GM18909 (cell line): ENCODE results near the gene FMO1.
"Not testable (repeated sequence)": the region's sequence is repeated elsewhere in the genome, so short reads cannot be mapped to it uniquely, and the experiment has no call there.

ENCODE experiments used
- ATAC-seq: cut with Tn5 transposase; IDR thresholded peaks from one replicate; pipeline ENCODE4 v1.9.1; 2021; ENCODE audit warnings: mild to moderate bottlenecking; ENCODE audit not compliant: unreplicated experiment, poor library complexity

The FMO1 gene

DNA sequence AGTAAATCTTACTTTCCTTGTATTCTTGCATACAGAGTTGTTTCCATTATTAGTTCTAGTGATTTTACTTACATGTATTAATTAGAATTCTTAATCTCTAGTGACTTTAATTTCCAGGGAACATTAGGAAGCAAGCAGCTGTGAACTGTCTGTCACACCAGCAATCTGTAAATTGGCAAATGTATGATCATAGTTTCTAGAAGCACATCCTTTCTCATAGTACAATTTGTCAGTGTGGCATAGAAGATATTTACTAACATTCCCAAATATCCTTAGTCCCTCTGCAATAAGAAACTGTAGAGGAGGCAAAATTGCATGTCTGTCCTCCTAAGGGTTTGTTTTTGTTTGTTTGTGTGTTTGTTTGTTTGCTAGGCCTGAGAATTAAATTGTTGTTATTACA is 17.0 kb upstream of the FMO1 start:
- ATAC-seq = no peak

DNA sequence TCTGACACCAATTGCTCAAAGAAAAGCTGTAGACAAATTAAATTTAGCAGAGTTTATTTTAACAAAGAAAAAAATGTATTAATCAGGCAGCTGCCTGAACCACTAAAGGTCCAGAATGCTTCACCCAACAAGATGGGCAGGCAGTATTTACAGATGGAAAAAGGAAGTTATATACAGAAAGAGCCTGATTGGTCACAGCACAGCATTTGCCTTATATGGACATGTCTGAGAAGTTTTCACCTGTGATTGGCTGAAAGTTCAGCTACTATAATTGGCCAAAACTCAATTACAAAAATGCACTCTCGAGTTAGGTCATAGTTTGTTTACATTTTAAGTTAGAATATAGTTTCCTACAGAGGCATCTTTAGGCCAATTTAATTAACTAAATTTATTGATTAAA is 15.1 kb upstream of the FMO1 start:
- ATAC-seq = no peak

DNA sequence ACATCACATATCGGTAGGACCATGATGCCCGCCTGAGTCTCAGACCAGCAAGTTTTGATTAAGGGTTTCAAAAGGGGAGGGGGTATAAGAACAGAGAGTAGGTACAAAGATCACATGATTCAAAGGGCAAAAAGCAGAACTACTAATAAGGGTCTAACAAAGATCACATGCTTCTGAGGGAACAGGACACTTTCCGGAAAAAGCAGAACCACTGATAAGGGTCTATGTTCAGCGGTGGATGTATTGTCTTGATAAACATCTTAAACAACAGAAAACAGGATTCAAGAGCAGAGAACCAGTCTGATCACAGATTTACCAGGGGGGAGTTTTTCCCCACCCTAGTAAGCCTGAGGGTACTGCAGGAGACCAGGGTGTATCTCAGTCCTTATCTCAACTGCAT is 12.1 kb upstream of the FMO1 start:
- ATAC-seq = not testable (repeated sequence)

DNA sequence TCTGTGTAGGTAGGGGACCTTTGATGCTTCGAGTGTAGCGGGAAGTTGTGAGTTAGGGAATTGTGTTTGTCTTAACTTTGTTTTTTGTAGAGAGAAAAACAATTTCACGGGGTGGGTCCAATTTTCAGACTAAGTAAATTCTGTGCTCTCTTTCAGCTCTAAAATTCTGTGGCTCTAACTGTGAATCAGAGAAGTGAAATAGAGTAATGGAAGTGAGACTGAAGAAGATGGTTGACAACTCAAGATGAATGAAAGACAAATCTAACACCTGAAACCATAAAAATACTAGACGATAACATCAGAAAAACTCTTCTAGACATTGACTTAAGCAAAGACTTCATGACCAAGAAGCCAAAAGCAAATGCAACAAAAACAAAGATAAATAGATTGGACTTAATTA is 4.4 kb upstream of the FMO1 start:
- ATAC-seq = no peak

DNA sequence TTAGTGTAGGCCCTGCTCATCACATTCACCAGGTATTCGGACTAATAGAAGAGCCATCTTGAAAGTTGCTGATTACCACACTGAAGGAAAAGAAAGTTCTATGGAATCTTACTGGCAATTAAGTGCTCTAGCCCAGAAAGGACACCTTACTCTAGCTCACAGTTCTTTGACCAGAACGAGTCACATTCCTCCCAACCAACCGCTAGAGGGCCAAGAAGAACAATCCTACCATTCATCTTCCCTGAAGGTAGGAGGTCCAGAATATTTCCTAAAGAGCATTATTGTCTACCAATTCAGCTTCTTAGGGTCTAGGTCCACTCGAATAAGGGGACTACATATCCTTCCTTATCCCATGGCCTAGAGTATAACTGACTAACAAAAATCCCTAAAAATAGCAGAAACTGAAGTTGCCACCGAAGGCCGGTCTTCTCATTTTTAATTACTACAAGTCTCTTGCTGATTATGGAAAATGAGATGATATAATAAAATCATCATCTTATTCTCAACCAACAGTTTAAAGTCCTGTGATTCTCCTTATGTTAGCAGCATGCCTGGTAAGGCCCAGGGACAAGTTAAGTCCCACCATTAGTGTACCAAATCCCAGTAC is 2.7 kb upstream of the FMO1 start:
- ATAC-seq = no peak

DNA sequence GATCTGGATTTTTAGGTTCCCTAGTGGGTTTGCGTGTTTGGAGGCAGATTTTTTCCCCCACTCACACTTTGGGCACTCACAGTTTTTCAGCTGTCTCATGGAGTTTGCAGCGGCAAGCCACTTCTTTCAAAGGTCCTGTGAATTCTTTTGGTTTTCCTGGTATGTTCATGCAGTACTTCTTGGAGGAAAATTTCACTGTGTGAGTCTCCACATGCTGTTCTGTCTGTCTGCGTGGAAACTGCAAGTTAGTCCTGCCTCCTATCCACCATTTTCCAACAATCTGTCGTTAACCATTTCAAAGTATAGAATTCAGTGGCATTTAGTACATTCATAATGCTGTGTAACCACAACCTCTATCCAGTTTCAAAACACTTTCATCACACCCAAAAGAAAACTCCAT is 793 bp upstream of the FMO1 start:
- ATAC-seq = no peak

DNA sequence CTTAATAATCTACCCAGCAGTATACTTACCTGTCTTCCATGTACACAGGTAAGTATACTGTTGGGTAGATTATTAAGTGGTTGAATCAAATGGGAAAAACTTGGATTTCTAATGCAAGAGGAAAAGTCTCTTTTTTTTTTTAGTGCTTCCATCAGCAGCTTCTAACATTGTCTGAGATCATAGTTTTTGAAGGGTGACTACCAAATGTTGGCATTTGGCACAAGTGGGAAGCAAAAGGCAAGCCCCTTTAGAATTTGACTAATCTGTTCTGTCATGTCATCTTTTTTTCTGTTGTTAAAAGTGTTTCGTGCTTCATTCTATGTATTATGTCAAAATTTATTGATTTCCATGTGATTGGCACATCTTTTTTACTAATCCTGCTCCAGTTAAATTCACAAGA is 547 bp downstream of the FMO1 start:
- no peak for ATAC-seq

DNA sequence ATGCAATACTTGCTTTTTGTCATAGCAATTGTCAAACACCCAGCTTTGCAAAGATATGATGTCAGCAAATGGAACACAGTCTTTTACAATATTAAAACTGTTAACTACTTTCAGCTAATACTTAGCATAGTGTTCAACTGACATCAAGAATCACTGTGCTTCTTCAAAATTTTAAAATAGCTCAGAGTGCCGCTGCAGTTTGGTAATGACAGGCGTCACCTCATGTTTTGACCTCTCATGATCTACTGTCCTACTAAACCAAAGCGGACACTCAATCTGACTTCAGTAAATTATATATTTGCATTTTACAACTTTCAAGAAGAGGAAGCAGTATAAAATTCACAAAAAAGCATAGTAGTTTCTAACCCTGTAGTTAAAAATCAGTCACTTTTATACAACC is 2.0 kb downstream of the FMO1 start:
- no peak for ATAC-seq

DNA sequence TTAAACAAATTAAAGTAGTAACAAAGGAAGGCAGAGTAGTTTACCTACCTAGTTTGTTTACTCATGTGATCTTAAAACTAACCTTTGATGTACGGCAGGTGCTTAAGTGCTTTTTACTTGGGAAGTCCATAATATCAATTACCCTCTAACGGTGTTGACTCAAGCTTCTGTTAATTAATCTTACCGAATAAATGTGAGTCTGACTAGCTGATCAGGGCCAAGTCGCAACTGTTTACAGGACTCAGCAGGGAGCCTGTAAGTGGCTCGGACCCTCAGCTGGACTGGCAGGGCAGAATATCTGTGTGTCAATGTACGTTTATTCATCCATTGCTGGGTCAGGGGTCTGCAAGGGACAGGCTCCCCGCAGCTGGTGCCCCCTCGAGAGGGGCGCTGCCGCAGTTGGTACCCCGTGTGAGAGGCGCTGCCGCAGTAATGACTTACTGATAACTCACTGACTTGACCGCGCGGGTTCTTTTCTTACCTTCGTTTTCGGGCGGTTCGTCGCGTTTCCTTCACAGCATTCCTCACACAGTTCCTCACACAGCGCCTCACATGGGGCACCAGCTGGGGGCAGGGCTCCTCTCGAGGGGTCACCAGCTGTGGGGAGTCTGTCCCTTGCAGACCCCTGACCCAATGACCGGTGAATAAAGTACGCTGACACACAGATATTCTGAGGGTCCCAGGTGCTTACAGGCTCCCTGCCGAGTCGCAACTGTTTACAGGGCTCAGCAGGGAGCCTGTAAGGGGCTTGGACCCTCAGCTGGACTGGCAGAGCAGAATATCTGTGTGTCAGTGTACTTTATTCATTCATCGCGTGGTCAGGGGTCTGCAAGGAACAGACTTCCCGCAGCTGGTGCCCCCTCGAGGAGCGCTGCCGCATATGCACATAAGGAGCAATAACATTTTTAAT is 3.0 kb downstream of the FMO1 start:
- peak; percentile 50 for ATAC-seq

DNA sequence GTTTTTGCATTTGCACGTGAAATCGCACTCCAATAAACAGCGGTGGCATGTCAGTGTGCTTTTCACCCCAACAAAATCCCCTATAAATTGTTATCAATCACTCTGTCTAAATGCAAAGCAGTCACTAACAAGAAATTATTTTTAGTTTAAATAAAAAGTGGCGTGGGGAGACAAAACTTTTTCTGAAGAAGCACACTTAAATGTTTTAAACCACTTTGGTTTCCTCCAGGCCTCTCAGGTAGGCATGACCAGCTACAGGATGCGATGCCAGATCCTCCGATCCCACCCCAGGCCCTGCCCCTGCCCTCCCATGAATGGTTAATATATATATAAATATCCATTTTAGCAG is 3.6 kb downstream of the FMO1 start:
- no peak for ATAC-seq

DNA sequence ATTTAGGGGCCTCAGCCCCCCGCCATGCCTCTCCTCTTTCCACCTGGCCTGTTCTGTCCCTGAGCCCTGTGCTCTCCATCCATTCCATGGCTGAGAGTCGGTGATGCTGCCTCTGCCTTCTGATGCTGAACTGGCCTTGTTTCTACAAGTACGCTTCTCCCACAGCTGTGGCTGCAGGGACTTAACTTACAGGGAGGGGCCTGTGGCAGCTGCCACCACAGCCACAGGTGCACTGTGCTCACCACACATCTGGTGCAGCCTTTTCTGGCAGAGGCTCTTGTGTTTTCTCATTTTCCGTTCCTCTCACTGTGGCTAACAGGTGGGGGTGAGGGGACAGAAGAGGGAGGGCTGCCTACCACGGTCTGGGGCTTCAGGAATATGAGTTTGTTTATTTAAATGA is 4.2 kb downstream of the FMO1 start:
- ATAC-seq = peak; percentile 96

DNA sequence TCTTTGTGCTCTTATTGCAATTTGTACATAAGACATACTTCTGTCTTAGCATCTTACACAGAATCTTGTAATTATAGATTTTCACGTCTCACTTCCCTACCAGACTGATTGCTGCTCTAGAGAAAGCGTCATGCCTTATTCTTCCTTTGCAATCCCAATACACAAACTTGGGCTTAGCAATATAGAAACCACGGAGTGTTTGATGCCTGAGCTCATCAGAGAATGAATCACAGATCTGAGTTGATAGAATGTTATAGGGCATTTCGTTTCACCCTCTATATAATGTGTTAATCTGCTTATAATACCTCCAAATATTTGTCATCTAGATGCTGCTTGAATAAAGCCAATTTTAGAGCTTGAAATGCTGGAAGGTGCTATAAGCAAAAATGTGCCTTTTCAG is 6.6 kb downstream of the FMO1 start:
- no peak for ATAC-seq

DNA sequence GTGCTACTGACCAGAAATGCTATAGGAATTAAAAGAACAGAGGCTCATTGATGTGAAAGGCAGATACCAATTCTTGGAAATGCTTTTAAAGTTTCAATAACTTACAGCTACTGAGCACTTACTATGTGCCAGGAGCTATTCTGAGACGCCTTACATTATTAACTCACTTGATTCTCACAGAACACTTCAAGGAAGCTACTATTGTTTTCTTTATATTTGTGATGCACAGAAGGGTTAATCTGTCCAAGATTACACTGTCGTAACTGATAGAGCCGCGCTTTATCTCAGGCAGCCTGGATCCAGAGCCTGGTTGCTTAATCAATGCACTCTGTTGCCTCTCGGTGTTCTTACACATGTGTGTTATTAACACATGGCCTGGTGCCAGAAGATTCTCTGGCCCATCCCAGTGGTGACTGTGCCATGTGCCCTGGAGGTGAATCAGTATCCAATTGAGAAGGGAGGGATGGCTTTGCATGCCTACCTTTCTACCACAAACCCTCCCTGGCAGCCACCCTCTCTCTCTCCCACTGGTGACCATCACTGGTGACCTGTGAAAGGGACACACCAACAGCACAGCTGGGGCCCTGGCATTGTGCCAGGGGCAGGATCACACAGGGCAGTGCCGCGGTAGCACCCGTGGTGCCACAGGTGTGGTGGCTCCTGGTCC is 8.8 kb downstream of the FMO1 start:
- ATAC-seq = no peak

DNA sequence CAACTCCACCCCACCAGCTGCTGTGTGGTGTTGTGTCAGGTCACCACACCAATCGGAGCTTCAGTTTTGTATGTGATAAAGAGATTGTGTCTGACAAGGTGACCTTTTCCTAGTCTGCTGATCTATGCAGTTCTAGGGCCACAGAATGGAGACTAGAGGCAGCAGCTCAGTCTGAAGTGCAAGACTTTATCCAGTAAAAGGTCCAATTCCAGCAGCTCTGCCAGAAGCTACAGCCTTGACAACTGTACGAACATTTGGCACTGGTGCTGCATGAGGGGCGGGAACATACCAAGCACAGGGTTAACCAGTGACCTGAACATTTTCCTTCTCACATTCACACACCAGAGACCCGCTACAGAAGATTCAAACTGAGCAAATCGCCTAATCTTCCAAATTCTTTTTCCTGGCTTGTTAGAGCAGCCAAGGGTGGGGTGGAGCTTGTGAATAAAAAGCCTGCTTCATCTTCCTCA is 9.3 kb downstream of the FMO1 start:
- ATAC-seq = no peak

DNA sequence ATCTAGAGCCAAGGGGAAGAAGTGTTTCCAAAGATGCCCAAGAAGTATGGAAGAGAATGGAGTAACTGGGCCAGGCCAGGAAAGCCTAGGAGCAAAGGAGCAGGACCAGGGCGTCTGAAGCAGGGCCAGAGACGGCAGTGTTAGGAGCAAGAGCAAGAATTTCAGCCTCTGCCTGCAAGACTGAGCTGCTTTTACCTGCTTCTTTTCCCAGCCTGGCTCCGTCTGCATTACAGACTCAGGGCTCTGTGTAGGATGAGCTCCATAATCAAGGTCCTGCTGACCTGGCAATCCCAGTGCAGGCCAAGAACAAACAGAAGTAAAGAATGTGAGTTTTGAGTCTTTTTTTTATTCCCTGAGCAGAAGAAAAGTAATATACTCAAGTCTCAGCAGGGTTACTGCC is 10.1 kb downstream of the FMO1 start:
- no peak for ATAC-seq

DNA sequence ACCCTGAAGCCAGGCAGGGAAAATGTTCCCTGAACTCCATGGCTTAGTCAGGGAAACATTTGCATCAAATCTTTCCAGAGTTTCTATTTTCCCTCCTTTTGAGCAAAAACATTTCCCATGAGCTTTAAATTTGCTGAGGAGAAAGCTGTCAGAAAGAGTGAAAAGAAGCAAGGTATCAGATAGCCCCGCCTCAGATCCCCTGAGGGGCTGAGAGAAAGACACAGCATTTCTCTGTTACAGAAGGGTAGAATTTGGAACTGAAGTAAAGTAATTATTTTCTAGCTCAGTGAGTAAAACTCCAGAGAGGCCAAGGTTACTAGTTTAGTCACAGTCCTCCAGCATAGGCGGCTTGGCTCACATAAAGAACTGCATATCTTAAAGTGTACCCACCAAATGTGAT is 10.6 kb downstream of the FMO1 start:
- no peak for ATAC-seq

DNA sequence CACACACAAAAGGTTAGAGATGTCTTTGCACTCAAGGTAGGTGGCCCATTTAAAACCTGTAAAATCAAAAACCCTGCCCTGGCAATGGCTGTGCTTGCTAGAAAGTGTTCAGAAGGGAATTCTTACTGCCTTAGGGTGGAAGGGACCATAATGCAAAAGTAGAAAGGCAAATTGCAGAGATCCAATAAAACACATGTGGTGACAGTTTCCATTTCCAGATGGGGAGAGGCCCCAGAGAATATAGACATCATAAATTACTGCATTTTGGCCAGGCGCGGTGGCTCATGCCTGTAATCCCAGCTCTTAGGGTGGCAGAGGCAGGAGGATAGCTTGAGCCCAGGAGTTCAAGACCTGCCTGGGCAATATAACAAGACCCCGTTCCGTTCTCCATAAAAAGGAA is 13.0 kb downstream of the FMO1 start:
- ATAC-seq = no peak

DNA sequence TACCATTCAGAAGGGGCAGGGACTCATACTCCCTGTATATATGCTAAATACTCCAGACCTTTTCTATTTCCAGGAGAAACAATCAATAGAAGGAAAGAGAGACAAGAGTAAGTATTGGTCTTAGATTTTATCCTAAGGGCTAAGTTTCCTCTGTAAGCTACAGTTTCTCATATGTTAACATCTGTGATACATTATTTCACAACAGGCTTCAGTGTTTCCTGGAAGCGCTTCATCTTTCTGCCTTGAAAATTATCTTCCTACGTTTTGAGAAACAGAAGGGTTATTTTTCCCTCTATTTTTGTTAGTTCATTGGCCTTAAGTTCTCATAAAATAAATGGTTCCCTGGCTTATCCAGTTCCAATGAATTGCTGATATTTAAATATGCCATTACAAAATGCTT is 15.6 kb downstream of the FMO1 start:
- ATAC-seq = no peak

DNA sequence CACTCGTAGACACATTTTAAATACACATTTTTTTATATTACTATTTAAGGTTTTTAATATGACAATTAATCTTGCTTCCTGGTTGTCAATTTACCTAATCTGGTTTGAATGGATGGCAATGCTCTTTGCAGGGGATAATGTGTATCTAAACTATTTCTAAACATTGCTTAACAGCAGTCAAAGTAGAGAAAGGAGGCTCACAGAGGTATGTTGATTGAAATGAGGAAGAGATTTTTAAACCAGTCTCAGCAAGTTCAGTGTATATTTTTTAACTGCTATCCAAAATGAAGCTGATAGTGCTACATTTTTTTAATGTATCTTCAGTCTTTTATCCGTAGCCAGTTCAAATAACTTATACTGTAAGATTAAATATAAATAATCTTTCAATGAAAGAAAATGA is 17.4 kb downstream of the FMO1 start:
- no peak for ATAC-seq

DNA sequence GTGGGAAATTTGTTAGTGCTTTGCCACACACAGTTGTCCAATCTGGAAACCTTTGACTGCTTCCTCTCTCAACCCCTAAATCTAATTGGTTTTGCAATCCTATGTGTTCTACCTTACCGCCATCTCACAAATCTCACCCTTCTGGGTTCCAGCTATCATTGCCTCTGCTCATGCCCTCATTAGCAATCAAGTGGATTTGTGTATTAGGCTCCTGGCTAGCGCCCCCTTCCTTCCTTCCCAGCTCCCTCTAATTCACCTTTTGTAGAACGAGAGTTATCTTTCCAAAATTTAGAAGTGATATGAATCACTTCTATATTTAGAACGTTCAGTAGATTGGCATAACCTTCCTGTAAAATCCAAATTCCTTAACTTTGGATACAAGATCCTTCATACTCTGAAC is 18.6 kb downstream of the FMO1 start:
- no peak for ATAC-seq

DNA sequence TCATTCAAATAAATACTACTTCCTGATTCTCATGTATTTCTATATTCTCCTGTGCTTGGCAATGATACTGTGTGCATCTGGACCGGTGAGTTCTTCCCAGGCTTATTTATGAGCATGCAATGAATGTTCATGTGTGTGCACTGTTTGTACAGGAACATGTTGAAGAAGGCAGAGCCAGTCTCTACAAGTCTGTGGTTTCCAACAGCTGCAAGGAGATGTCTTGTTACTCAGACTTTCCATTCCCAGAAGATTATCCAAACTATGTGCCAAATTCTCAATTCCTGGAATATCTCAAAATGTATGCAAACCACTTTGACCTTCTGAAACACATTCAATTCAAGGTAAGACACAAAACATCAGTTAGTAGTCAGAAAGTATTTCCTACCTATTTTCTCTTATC is 19.1 kb downstream of the FMO1 start:
- no peak for ATAC-seq

DNA sequence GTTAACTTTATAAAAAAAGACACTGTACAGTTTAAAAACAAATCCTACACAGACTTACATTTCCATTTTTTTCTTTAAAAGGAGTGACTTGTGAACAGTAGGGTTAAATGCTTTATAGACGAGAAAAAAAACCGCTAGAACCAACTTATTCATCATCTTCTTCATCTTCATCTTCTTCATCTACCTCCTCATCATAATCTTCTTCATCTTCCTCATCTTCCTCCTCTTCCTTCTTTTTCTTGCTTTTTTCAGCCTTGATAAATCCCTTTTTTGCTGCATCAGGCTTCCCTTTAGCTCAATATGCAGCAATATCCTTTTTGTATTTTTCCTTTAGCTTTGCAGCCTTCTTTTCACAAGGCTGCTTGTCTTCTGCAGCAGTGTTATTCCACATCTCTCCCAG is 22.5 kb downstream of the FMO1 start:
- ATAC-seq = no peak
